DOHH2 (cell line): ENCODE data around the gene ZNF503.

ENCODE experiments used
- H3F3A ChIP-seq: fragments of 200-600 bp; sonication (generic), shearing (Covaris generic); 2 replicates; pipeline ENCODE4 v1.6.0; 2016; ENCODE audit warnings: antibody characterized with exemption, mild to moderate bottlenecking; ENCODE audit not compliant: control insufficient read depth, insufficient read depth
- H3K27ac ChIP-seq: fragments of 200-600 bp; sonication (generic); 2 replicates; pipeline ENCODE4 v1.5.1; 2014; ENCODE audit warnings: low read depth, mild to moderate bottlenecking, low read length, moderate library complexity
- H3K27me3 ChIP-seq: fragments of 200-600 bp; sonication (generic); 2 replicates; pipeline ENCODE4 v1.6.1; 2014; ENCODE audit warnings: mild to moderate bottlenecking, low read length, mixed read lengths; ENCODE audit not compliant: control insufficient read depth
- H3K36me3 ChIP-seq: fragments of 200-600 bp; sonication (generic); 2 replicates; pipeline ENCODE4 v1.6.1; 2014; ENCODE audit warnings: mild to moderate bottlenecking, low read length, moderate library complexity, mixed read lengths; ENCODE audit not compliant: control insufficient read depth
- H3K4me1 ChIP-seq: fragments of 200-600 bp; sonication (generic); 2 replicates; pipeline ENCODE4 v1.6.1; 2014; ENCODE audit warnings: mild to moderate bottlenecking, low read length, mixed read lengths; ENCODE audit not compliant: control insufficient read depth
- H3K4me2 ChIP-seq: fragments of 200-600 bp; sonication (generic); 2 replicates; pipeline ENCODE4 v1.6.0; 2014; ENCODE audit warnings: mild to moderate bottlenecking, low read length, moderate library complexity
- H3K4me3 ChIP-seq: fragments of 200-600 bp; sonication (generic); 2 replicates; pipeline ENCODE4 v1.5.1; 2014; ENCODE audit warnings: mild to moderate bottlenecking, low read length, mixed read lengths
- H3K79me2 ChIP-seq: fragments of 200-600 bp; sonication (generic); 2 replicates; pipeline ENCODE4 v1.6.1; 2014; ENCODE audit warnings: mild to moderate bottlenecking, low read length, mixed read lengths; ENCODE audit not compliant: control insufficient read depth
- H3K9me2 ChIP-seq: fragments of 200-600 bp; sonication (generic); replicated peaks from 2 replicates; pipeline ENCODE4 v1.6.1; 2014; ENCODE audit warnings: mild to moderate bottlenecking, low read length, mixed read lengths; ENCODE audit not compliant: control insufficient read depth
- H3K9me3 ChIP-seq: fragments of 200-600 bp; sonication (generic); 2 replicates; pipeline ENCODE4 v1.6.1; 2014; ENCODE audit warnings: antibody characterized with exemption, low read length, mixed read lengths; ENCODE audit not compliant: control insufficient read depth, insufficient read depth
- H4K20me1 ChIP-seq: fragments of 200-600 bp; sonication (generic); 2 replicates; pipeline ENCODE4 v1.6.0; 2014; ENCODE audit warnings: low read depth, mild to moderate bottlenecking, antibody characterized with exemption, low read length, moderate library complexity; ENCODE audit not compliant: control insufficient read depth, insufficient read depth
- CTCF ChIP-seq: fragments of 200-600 bp; sonication (generic); IDR thresholded peaks from one replicate; pipeline ENCODE4 v1.5.1; 2014; ENCODE audit warnings: antibody characterized with exemption, mild to moderate bottlenecking, low read depth, low read length; ENCODE audit not compliant: poor library complexity, severe bottlenecking
- EZH2phosphoT487 ChIP-seq: fragments of 200-600 bp; sonication (generic); IDR thresholded peaks from 2 replicates; pipeline ENCODE4 v1.6.1; 2017; ENCODE audit warnings: borderline replicate concordance, mild to moderate bottlenecking, antibody characterized with exemption, low read length, moderate library complexity, mixed read lengths

The ZNF503 gene

DNA sequence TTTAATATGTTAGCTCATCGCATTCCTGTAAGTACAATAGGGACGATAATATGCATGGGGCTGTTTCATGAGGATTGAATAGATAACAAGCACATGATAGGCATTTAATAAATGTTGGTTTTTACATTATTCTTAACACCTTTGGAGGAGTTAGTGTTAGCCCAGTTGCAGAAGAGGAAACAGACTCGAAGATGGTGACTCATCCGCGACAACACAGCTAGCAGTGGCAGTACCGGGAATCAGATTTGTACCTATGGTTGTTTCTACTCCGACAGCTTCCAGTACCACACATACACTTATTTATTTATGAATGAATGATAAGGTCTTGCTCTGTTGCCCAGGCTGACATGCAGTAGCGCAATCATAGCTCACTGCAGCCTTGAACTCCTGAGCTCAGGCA lies 32.7 kb upstream of the ZNF503 start:
- Histone ChIP-seq H3K9me2 (no peaks in the 10 kb centered on the region), H3K4me1 (no peaks in the 10 kb centered on the region), H3F3A (no peaks in the 10 kb centered on the region), H3K4me3 (no peak overlapping the region), H3K36me3 (no peaks in the 10 kb centered on the region), H3K27ac (no peak overlapping the region), H3K9me3 (no peaks in the 10 kb centered on the region), H3K4me2 (no peak overlapping the region), H4K20me1 (no peaks in the 10 kb centered on the region), H3K27me3 (0 out of 2 replicates have a peak, but pooled peaks cover 3% of the 10 kb centered on the region), H3K79me2 (no peaks in the 10 kb centered on the region)
- TF ChIP-seq CTCF (no peak), EZH2phosphoT487 (no peak)

- Histone ChIP-seq H3K27me3 (0 out of 2 replicates have a peak, but pooled peaks cover 3% of the 10 kb centered on the region), H3K9me2 (no peaks in the 10 kb centered on the region), H3K27ac (no peak overlapping the region), H3K4me3 (no peak overlapping the region), H3F3A (no peaks in the 10 kb centered on the region), H3K9me3 (no peaks in the 10 kb centered on the region), H4K20me1 (no peaks in the 10 kb centered on the region), H3K36me3 (no peaks in the 10 kb centered on the region), H3K4me1 (no peaks in the 10 kb centered on the region), H3K4me2 (no peak overlapping the region), H3K79me2 (no peaks in the 10 kb centered on the region)
- TF ChIP-seq CTCF, result no peak
- no peak for TF ChIP-seq EZH2phosphoT487
These were observed 31.7 kb upstream of the ZNF503 start for GRCh38 chr10:75433216-75433615.

- H3K4me2 ChIP-seq, result no peak overlapping the region
- H3K27ac ChIP-seq, result no peak overlapping the region
- no peaks in the 10 kb centered on the region for H4K20me1 ChIP-seq
- no peak overlapping the region for H3K4me3 ChIP-seq
- H3K36me3 ChIP-seq, result no peaks in the 10 kb centered on the region
- no peaks in the 10 kb centered on the region for H3K9me3 ChIP-seq
- H3K79me2 ChIP-seq, result no peaks in the 10 kb centered on the region
- no peak for TF ChIP-seq EZH2phosphoT487
- no peak for TF ChIP-seq CTCF
- H3K9me2 ChIP-seq, result no peaks in the 10 kb centered on the region
- H3F3A ChIP-seq, result no peaks in the 10 kb centered on the region
- 0 out of 2 replicates have a peak, but pooled peaks cover 3% of the 10 kb centered on the region for H3K27me3 ChIP-seq
- no peaks in the 10 kb centered on the region for H3K4me1 ChIP-seq
These were observed 31.2 kb upstream of the ZNF503 start for GRCh38 chr10:75432763-75433162.

GRCh38 chr10:75432176-75432575 lies 30.6 kb upstream of the ZNF503 start:
- no peaks in the 10 kb centered on the region for H4K20me1 ChIP-seq
- TF ChIP-seq EZH2phosphoT487 (no peak), CTCF (no peak)
- H3K27ac ChIP-seq, result no peak overlapping the region
- H3K9me3 ChIP-seq, result no peaks in the 10 kb centered on the region
- H3K9me2 ChIP-seq, result no peaks in the 10 kb centered on the region
- H3K4me3 ChIP-seq, result no peak overlapping the region
- no peaks in the 10 kb centered on the region for H3K4me1 ChIP-seq
- H3K36me3 ChIP-seq, result no peaks in the 10 kb centered on the region
- H3K27me3 ChIP-seq, result 0 out of 2 replicates have a peak, but pooled peaks cover 3% of the 10 kb centered on the region
- H3K4me2 ChIP-seq, result no peak overlapping the region
- H3K79me2 ChIP-seq, result no peaks in the 10 kb centered on the region
- no peaks in the 10 kb centered on the region for H3F3A ChIP-seq
